Gastroesophageal sphincter (tissue), 4 donors: ENCODE data around the gene PSMB2. TPM values are rescaled to one million over a fixed set of nuclear protein-coding genes. Genes with fewer than 3 reads are reported as not detected.

Experiments used
- ATAC-seq: fragments of 150-250 bp; one replicate; pipeline ENCODE4 v1.9.1; 2016; ENCODE audit warnings: mild to moderate bottlenecking, moderate library complexity
- H3K27ac ChIP-seq, 4 donors: fragments of 200-600 bp; sonication (generic) in 3 of 4; 1 replicate in 3 of 4; 2 replicates in 1 of 4; pipeline ENCODE4 v1.5.1; 2016 to 2019
- H3K27me3 ChIP-seq: fragments of 200-600 bp; sonication (generic); one replicate; pipeline ENCODE4 v1.5.1; 2019
- H3K36me3 ChIP-seq, 2 donors: fragments of 200-600 bp; sonication (generic); one replicate each; pipeline ENCODE4 v1.5.1; 2019; ENCODE audit warnings: control low read depth in 1 of 2
- H3K4me1 ChIP-seq, 3 donors: fragments of 200-600 bp; sonication (generic); 1 replicate in 2 of 3; 2 replicates in 1 of 3; pipeline ENCODE4 v1.5.1; 2016 to 2019; ENCODE audit warnings: control low read depth in 2 of 3
- H3K4me3 ChIP-seq, 2 donors: fragments of 200-600 bp; sonication (generic); one replicate each; pipeline ENCODE4 v1.5.1; 2019; ENCODE audit warnings: mild to moderate bottlenecking in 1 of 2, moderate library complexity in 1 of 2
- H3K9me3 ChIP-seq, 3 donors: fragments of 200-600 bp; sonication (generic); one replicate each; pipeline ENCODE4 v1.5.1; 2017 to 2019; ENCODE audit warnings: control low read depth in 2 of 3
- EP300 ChIP-seq: sonication (generic); formaldehyde crosslinking; IDR thresholded peaks from one replicate; pipeline ENCODE4 v1.6.1; 2017; ENCODE audit warnings: antibody characterized with exemption, mild to moderate bottlenecking
- POLR2A ChIP-seq, 2 donors: fragments of 450-650 bp; IDR thresholded peaks; one replicate each; pipeline ENCODE4 v1.6.1; 2017; ENCODE audit warnings: antibody characterized with exemption in 2 of 2, mild to moderate bottlenecking in 2 of 2, moderate library complexity in 1 of 2
- POLR2AphosphoS5 ChIP-seq: sonication (generic); formaldehyde crosslinking; IDR thresholded peaks from one replicate; pipeline ENCODE4 v1.6.1; 2017; ENCODE audit warnings: antibody characterized with exemption
- WGBS, 2 donors: methylation state at CpG; one replicate each; pipeline ENCODE4 v1.1.5; 2018; ENCODE audit warnings: low coverage in 1 of 2; 5-methylcytosine and 5-hydroxymethylcytosine counted together
- total RNA-seq, 4 donors: library from RNA; depleted of rRNA; stranded (reverse); fragments of >200 nt; gene quantifications; one replicate each; pipeline ENCODE4 v1.1.0, GENCODE V29; 2016
- TF ChIP-seq, protein P1 (sequence below), 4 experiments: fragments of 200-600 bp in 2 of 4; fragments of 450-650 bp in 2 of 4; sonication (generic) in 1 of 4; IDR thresholded peaks; one replicate each; pipeline ENCODE4 v1.5.1; 2017 to 2019; ENCODE audit warnings: antibody characterized with exemption in 4 of 4, mild to moderate bottlenecking in 2 of 4, moderate library complexity in 2 of 4

Gene PSMB2
- total RNA-seq, 4 donors from 2014 or later, result 31.0 to 39.3 (median 38.7) TPM

DNA sequence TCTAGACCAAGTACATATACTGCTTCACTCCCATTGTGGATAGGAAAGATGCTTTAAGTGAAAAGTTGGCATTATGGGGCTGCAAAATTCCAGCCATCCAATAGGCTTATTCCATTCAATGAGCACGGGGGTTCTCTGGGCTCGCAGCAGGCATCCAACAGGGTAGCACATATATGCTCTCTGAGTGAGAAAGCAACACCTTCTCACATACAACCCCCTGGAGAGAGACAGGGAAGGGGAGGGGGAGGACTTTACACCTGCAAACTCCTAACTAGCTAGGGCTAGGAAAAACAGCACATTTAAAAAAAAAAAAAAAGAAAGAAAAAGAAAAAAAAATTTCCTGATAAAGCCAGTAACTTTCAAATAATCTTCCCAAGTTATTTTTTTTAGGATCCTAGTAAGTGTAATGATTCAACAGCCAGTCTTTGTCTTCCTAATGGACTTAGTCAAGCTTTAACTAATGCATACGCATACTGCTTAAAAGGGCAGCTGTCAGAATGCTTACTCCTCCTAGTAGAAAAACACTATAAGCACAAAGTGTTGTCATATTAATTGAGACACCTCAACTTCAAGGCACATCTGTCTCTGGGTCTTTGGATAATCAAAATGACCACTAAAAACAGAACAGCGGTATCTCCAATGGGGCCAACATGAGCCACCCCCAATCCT, 18.7 kb downstream of the PSMB2 start:
- H3K36me3 ChIP-seq, result peaks cover 0 to 86% of the 10 kb centered on the region in 2 donors
- ATAC-seq, result no peak
- 73 to 85% methylated on average over 3 to 4 of the region's 4 CpGs for WGBS, 2 donors
- no peaks in the 10 kb centered on the region for H3K27me3 ChIP-seq
- no peak overlapping the region for H3K27ac ChIP-seq
- no peaks in the 10 kb centered on the region for H3K9me3 ChIP-seq
- H3K4me1 ChIP-seq, result no peaks in the 10 kb centered on the region
- no peak overlapping the region for H3K4me3 ChIP-seq
- no peak for TF ChIP-seq POLR2AphosphoS5
- no peak for TF ChIP-seq EP300
- TF ChIP-seq, protein P1, sequence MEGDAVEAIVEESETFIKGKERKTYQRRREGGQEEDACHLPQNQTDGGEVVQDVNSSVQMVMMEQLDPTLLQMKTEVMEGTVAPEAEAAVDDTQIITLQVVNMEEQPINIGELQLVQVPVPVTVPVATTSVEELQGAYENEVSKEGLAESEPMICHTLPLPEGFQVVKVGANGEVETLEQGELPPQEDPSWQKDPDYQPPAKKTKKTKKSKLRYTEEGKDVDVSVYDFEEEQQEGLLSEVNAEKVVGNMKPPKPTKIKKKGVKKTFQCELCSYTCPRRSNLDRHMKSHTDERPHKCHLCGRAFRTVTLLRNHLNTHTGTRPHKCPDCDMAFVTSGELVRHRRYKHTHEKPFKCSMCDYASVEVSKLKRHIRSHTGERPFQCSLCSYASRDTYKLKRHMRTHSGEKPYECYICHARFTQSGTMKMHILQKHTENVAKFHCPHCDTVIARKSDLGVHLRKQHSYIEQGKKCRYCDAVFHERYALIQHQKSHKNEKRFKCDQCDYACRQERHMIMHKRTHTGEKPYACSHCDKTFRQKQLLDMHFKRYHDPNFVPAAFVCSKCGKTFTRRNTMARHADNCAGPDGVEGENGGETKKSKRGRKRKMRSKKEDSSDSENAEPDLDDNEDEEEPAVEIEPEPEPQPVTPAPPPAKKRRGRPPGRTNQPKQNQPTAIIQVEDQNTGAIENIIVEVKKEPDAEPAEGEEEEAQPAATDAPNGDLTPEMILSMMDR (IDR thresholded peaks at IDR 0.05), result no peak
- TF ChIP-seq POLR2A (IDR thresholded peaks at IDR 0.05), result no peak

DNA sequence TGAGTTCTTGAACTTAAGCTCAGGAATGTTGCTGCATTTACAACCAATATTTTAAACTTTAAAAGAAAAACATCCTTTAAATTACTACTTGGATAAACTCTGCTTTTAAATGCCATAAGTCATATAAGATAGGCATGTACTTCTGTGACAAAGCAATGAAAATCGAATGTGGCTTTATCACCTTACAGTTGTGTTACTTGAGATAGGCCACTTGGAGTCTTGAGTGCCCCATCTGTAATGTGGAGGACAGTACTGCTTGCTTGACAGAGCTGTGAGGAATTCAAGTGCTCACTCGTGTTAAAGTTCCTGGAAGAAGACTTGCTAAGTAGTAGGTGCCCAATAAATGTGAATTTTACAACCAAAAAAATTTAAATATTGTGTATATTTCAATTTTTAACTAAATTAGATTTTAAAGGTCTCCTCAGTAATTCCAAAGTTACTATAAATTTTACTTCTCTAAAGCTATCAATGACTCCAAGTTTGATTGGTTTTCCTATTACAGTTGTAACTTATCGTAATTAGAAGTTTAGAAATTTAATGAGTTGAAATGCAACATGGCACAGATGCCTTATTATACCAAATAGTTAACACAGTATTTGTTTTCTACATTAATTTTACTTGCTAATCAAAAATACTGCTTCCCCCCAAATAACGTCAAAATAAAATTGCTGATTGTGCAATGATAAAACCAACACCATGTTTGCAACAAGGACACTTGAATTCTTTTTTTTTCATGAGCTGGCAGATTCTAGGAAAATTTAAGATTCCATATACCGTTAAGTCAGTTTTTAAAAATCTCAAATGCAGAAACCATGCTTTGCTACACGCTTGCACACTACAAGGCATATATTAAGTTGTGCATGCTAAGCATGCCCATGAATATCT, 21.8 kb downstream of the PSMB2 start:
- H3K36me3 ChIP-seq, result peaks cover 0 to 84% of the 10 kb centered on the region in 2 donors
- 74 to 76% methylated on average over 6 of the region's 6 CpGs for WGBS, 2 donors

DNA sequence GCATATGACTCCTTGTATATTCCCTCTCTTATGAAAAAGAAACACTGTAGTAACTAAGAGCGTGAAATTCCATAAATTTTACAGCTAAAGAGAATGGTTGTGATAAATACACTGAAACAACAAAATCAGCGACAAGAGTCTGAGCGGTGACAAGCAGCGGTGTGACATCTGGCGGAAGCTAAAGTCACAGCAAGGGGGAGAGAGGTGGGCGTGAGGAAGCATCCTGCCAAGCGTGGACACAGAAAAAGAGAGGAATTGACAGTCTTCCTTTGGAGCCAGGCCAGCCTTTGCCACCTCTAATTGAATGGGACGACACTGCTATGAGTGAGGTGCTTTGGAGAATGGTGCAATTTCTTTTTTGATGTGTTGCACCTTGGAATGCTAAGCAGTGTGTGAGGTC, 25.9 kb downstream of the PSMB2 start:
- Histone ChIP-seq H3K9me3 (no peaks in the 10 kb centered on the region), H3K36me3 (peaks cover 0 to 83% of the 10 kb centered on the region in 2 donors), H3K27me3 (no peaks in the 10 kb centered on the region), H3K4me1 (peaks cover 0 to 6% (median 0%) of the 10 kb centered on the region in 3 donors), H3K27ac (no peak overlapping the region), H3K4me3 (no peak overlapping the region)
- TF ChIP-seq, protein P1 (IDR thresholded peaks at IDR 0.05), result no peak
- WGBS, 2 donors, result 70 to 75% methylated on average over 6 to 8 of the region's 8 CpGs
- ATAC-seq, result no peak

More for the DNA sequence above, 21.8 kb downstream of the PSMB2 start:
- no peak for ATAC-seq
- peaks cover 0 to 6% (median 0%) of the 10 kb centered on the region in 3 donors for H3K4me1 ChIP-seq
- H3K9me3 ChIP-seq, result no peaks in the 10 kb centered on the region
- no peak overlapping the region for H3K27ac ChIP-seq
- no peaks in the 10 kb centered on the region for H3K27me3 ChIP-seq
- TF ChIP-seq POLR2AphosphoS5 (no peak), POLR2A (IDR thresholded peaks at IDR 0.05) (no peak)
- TF ChIP-seq, protein P1 (IDR thresholded peaks at IDR 0.05), result no peak
- H3K4me3 ChIP-seq, result no peak overlapping the region

DNA sequence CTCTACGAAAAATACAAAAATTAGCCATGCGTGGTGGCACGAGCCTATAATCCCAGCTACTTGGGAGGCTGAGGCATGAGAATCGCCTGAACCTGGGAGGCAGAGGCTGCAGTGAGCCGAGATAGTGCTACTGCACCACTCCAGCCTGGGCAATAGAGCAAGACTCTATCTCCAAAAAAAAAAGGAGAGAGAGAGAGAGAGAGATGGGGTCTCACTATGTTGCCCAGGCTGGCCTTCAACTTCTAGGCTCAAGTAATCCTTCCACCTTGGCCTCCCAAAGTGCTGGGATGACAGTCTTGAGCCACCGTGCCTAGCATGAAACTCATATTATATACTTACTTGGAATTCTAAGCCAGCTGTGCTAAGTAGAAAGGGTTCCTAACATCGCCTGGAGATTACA, 29.7 kb downstream of the PSMB2 start:
- Histone ChIP-seq H3K27ac (no peak overlapping the region), H3K27me3 (no peaks in the 10 kb centered on the region), H3K9me3 (no peaks in the 10 kb centered on the region), H3K36me3 (peaks cover 0 to 89% of the 10 kb centered on the region in 2 donors), H3K4me3 (no peak overlapping the region), H3K4me1 (peaks cover 0 to 6% (median 0%) of the 10 kb centered on the region in 3 donors)
- TF ChIP-seq EP300, result no peak
- TF ChIP-seq POLR2AphosphoS5, result no peak
- no peak for TF ChIP-seq POLR2A (IDR thresholded peaks at IDR 0.05)
- TF ChIP-seq, protein P1 (IDR thresholded peaks at IDR 0.05), result no peak
- 95 to 100% methylated on average over 2 to 5 of the region's 7 CpGs for WGBS, 2 donors
- no peak for ATAC-seq

DNA sequence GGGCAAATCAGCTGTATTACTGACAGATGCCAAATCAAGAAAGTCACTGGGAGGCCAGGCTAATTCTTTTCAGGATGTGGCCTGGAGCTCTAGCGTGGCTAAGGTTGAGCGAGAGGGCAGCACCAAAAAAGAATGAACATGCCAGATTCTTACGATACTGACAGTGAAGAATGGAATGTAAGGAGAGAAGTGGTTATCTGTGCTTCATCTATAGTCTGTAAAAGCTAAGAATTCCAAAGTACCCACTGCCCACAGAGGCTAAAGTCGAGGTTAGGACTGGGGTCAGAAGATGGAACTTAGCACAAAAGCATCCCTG, 35.5 kb downstream of the PSMB2 start:
- H3K4me1 ChIP-seq, result no peaks in the 10 kb centered on the region
- no peaks in the 10 kb centered on the region for H3K9me3 ChIP-seq
- no peak overlapping the region for H3K4me3 ChIP-seq
- H3K27ac ChIP-seq, result no peak overlapping the region
- WGBS, 2 donors, result 62 to 84% methylated on average over 3 to 4 of the region's 4 CpGs
- H3K36me3 ChIP-seq, result peaks cover 0 to 96% of the 10 kb centered on the region in 2 donors
- TF ChIP-seq, protein P1 (IDR thresholded peaks at IDR 0.05), result no peak
- TF ChIP-seq EP300, result no peak
- no peak for TF ChIP-seq POLR2A (IDR thresholded peaks at IDR 0.05)
- TF ChIP-seq POLR2AphosphoS5, result no peak
- H3K27me3 ChIP-seq, result no peaks in the 10 kb centered on the region
- ATAC-seq, result no peak
